Right hindlimb (tissue), 1 donor: Measurements from ENCODE around the gene MAPK10.
"Not testable (repeated sequence)": the region's sequence is repeated elsewhere in the genome, so short reads cannot be mapped to it uniquely, and the experiment has no call there.

ENCODE experiments used
- DNase-seq: peaks from one replicate; pipeline ENCODE4 v3.0.0-alpha.2; 2018

Gene MAPK10

GRCh38 chr4:86031927-86032326 is 327.9 kb downstream of the MAPK10 start:
- DNase-seq = no peak

- no peak for DNase-seq
These were observed 333.1 kb downstream of the MAPK10 start for GRCh38 chr4:86026720-86027119.

- not testable (repeated sequence) for DNase-seq
These were observed 338.2 kb downstream of the MAPK10 start for GRCh38 chr4:86021671-86022070.

- no peak for DNase-seq
These were observed 339.9 kb downstream of the MAPK10 start for GRCh38 chr4:86019906-86020305.

GRCh38 chr4:86019362-86019761 is 340.5 kb downstream of the MAPK10 start:
- no peak for DNase-seq

GRCh38 chr4:86015412-86016350 is 344.2 kb downstream of the MAPK10 start:
- no peak for DNase-seq

GRCh38 chr4:86014599-86014998 is 345.3 kb downstream of the MAPK10 start:
- DNase-seq = no peak

- no peak for DNase-seq
These were observed 346.2 kb downstream of the MAPK10 start for GRCh38 chr4:86013621-86014020.

- no peak for DNase-seq
These were observed 348.7 kb downstream of the MAPK10 start for GRCh38 chr4:86011117-86011516.

GRCh38 chr4:86007042-86007441 is 352.8 kb downstream of the MAPK10 start:
- no peak for DNase-seq

GRCh38 chr4:86006057-86006456 is 353.8 kb downstream of the MAPK10 start:
- DNase-seq = no peak

GRCh38 chr4:86004030-86004429 is 355.8 kb downstream of the MAPK10 start:
- no peak for DNase-seq

- DNase-seq = no peak
These were observed 358.3 kb downstream of the MAPK10 start for GRCh38 chr4:86001591-86001990.

- no peak for DNase-seq
These were observed 364.5 kb downstream of the MAPK10 start for GRCh38 chr4:85995361-85995760.

- no peak for DNase-seq
These were observed 365.3 kb downstream of the MAPK10 start for GRCh38 chr4:85994576-85994975.

GRCh38 chr4:85993641-85994040 is 366.2 kb downstream of the MAPK10 start:
- no peak for DNase-seq

GRCh38 chr4:85986266-85986665 is 373.6 kb downstream of the MAPK10 start:
- no peak for DNase-seq

- DNase-seq = no peak
These were observed 380.6 kb downstream of the MAPK10 start for GRCh38 chr4:85979276-85979675.

- no peak for DNase-seq
These were observed 389.3 kb downstream of the MAPK10 start for GRCh38 chr4:85970535-85970934.

GRCh38 chr4:85968945-85969819 is 390.7 kb downstream of the MAPK10 start:
- DNase-seq = no peak

- DNase-seq = no peak
These were observed 392.0 kb downstream of the MAPK10 start for GRCh38 chr4:85967872-85968271.

- no peak for DNase-seq
These were observed 393.5 kb downstream of the MAPK10 start for GRCh38 chr4:85966373-85966772.

GRCh38 chr4:85965529-85965928 is 394.3 kb downstream of the MAPK10 start:
- no peak for DNase-seq

- DNase-seq = not testable (repeated sequence)
These were observed 394.8 kb downstream of the MAPK10 start for GRCh38 chr4:85965017-85965416.
